HL-60 (cell line): ENCODE measurements around the gene CNTNAP2.

Experiments used
- DNase-seq, 2 experiments: peaks; one replicate each; pipeline ENCODE4 v3.0.0-alpha.2; 2010 to 2020; ENCODE audit warnings: low read depth in 1 of 2, low spot score in 1 of 2
- H3K27ac ChIP-seq: fragments of 250-450 bp; sonication (Bioruptor Pico); replicated peaks from 2 replicates; pipeline ENCODE4 v1.5.1; 2020; ENCODE audit warnings: mild to moderate bottlenecking, moderate library complexity
- H3K27me3 ChIP-seq: fragments of 250-450 bp; sonication (Bioruptor Pico); 2 replicates; pipeline ENCODE4 v1.5.1; 2021; ENCODE audit warnings: mild to moderate bottlenecking, moderate library complexity; ENCODE audit not compliant: insufficient read depth, poor library complexity, severe bottlenecking
- H3K4me3 ChIP-seq: replicated peaks from 2 replicates; pipeline ENCODE4 v1.5.1; 2011; ENCODE audit warnings: mild to moderate bottlenecking, control low read depth, low read length; ENCODE audit not compliant: insufficient read depth
- CTCF ChIP-seq: IDR thresholded peaks from one replicate; pipeline ENCODE4 v1.5.1; 2011; ENCODE audit warnings: low read length, control low read depth, inconsistent platforms; ENCODE audit not compliant: insufficient read depth
- GABPA ChIP-seq: IDR thresholded peaks from 2 replicates; pipeline ENCODE4 v1.6.1; 2012; ENCODE audit warnings: low read depth
- POLR2AphosphoS5 ChIP-seq: IDR thresholded peaks from 2 replicates; pipeline ENCODE4 v1.6.1; 2012; ENCODE audit warnings: low read depth
- REST ChIP-seq: IDR thresholded peaks from 2 replicates; pipeline ENCODE4 v1.6.1; 2012; ENCODE audit warnings: low read depth; ENCODE audit not compliant: insufficient replicate concordance
- SPI1 ChIP-seq: IDR thresholded peaks from 2 replicates; pipeline ENCODE4 v1.6.1; 2012; ENCODE audit warnings: low read depth, mild to moderate bottlenecking, borderline replicate concordance

Gene CNTNAP2

DNA sequence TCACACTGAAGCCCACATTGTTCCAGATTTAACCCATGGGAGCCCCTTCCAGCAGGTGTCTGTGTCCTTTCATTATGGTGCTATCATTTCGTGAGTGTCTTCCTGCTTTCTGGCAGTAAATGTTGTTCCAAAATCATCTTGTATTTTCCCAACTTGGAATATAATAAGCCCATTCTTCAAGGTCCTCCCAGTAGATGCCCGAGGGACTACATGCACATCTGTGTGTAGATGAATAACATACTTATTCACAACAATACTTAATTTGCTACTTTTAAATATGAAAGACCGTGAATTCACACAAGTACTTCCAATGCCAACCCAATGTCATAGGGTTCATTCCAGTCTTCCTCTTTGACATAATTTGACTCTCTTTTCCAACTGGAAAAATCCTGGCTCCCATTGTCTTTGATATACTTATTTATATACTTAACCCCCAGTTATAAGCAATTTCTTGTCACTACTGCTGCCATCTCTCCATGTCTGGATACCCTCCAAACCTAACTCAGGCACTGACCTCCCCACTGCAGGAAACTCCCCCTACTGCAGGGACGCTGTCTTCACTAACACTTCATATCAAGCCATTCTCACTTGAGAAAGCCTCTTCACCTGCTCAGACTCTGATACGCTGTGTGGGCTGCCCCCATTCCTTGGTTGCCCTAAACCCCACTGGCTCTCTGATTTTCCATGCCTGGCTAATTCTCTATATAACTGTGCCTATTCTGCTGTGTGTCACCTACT lies 1119.2 kb downstream of the CNTNAP2 start:
- no peak overlapping the region for H3K4me3 ChIP-seq
- DNase-seq, result no peak
- no peaks in the 10 kb centered on the region for H3K27me3 ChIP-seq
- TF ChIP-seq CTCF (no peak), GABPA (no peak), SPI1 (no peak), REST (no peak)
- no peak overlapping the region for H3K27ac ChIP-seq

GRCh38 chr7:147240468-147240867 lies 1123.9 kb downstream of the CNTNAP2 start:
- no peak for DNase-seq
- Histone ChIP-seq H3K27me3 (no peaks in the 10 kb centered on the region), H3K27ac (no peak overlapping the region), H3K4me3 (no peak overlapping the region)
- TF ChIP-seq POLR2AphosphoS5, result no peak
- TF ChIP-seq GABPA, result no peak
- TF ChIP-seq CTCF, result no peak
- no peak for TF ChIP-seq REST
- TF ChIP-seq SPI1, result no peak

GRCh38 chr7:147245274-147245673 lies 1128.7 kb downstream of the CNTNAP2 start:
- TF ChIP-seq REST, result no peak
- no peak for TF ChIP-seq SPI1
- peak; percentile 56 for TF ChIP-seq CTCF
- no peak for TF ChIP-seq POLR2AphosphoS5
- no peak for TF ChIP-seq GABPA
- DNase-seq, result peak in 1 of 2 experiments; percentile 44
- H3K4me3 ChIP-seq, result no peak overlapping the region
- H3K27ac ChIP-seq, result no peak overlapping the region
- no peaks in the 10 kb centered on the region for H3K27me3 ChIP-seq
